K562 (cell line): ENCODE results near the gene TAF3.

Experiments
- ELF1 ChIP-seq: fragments of 200-800 bp; sonication (Bioruptor generic); IDR thresholded peaks from 2 replicates; pipeline ENCODE4 v1.6.1; 2016; ENCODE audit warnings: missing genetic modification characterization, missing compliant biosample characterization
- MYC ChIP-seq, 2 experiments: fragments of 250-450 bp in 1 of 2; sonication (Bioruptor Pico) in 1 of 2; IDR thresholded peaks; 2 replicates each; pipeline versions ENCODE4 v1.5.1 to v1.6.1; 2012 to 2021; ENCODE audit warnings: low read depth in 2 of 2, borderline replicate concordance in 1 of 2, improper control_type of control experiment in 1 of 2, low read length in 1 of 2, mild to moderate bottlenecking in 1 of 2, moderate library complexity in 1 of 2
- PATZ1 ChIP-seq: fragments of 250-450 bp; sonication (Bioruptor Pico); IDR thresholded peaks from 2 replicates; pipeline ENCODE4 v1.5.0; 2020; ENCODE audit warnings: mild to moderate bottlenecking, borderline replicate concordance
- U2AF1 ChIP-seq: fragments of 200-400 bp; formaldehyde crosslinking; optimal IDR thresholded peaks from 2 replicates; pipeline ENCODE3; 2017; ENCODE audit warnings: mild to moderate bottlenecking, low read depth, low read length, moderate library complexity

GRCh38 chr10:7969623-7970022 is 151.3 kb downstream of the TAF3 start:
- TF ChIP-seq PATZ1 (CRISPR knock-in tag) (no peak), MYC (IDR thresholded peaks at IDR 0.05; ENCODE audit: low read depth, low read length) (0 out of 2 replicates have a peak, but pooled peaks have one; percentile 21), MYC (CRISPR knock-in tag; IDR thresholded peaks at IDR 0.05; ENCODE audit: borderline replicate concordance, low read depth) (no peak), U2AF1 (no peak), ELF1 (tag) (no peak)
